GM18517 (cell line): Measurements from ENCODE around the gene ARHGEF6.

ENCODE experiments used
- ATAC-seq: cut with Tn5 transposase; IDR thresholded peaks from one replicate; pipeline ENCODE4 v1.9.1; 2021; ENCODE audit warnings: mild to moderate bottlenecking, moderate library complexity; ENCODE audit not compliant: unreplicated experiment

ARHGEF6 gene

GRCh38 chrX:136652822-136653723 lies 127.7 kb downstream of the ARHGEF6 start:
- ATAC-seq: no peak

GRCh38 chrX:136650811-136651210 lies 129.9 kb downstream of the ARHGEF6 start:
- ATAC-seq: no peak

DNA sequence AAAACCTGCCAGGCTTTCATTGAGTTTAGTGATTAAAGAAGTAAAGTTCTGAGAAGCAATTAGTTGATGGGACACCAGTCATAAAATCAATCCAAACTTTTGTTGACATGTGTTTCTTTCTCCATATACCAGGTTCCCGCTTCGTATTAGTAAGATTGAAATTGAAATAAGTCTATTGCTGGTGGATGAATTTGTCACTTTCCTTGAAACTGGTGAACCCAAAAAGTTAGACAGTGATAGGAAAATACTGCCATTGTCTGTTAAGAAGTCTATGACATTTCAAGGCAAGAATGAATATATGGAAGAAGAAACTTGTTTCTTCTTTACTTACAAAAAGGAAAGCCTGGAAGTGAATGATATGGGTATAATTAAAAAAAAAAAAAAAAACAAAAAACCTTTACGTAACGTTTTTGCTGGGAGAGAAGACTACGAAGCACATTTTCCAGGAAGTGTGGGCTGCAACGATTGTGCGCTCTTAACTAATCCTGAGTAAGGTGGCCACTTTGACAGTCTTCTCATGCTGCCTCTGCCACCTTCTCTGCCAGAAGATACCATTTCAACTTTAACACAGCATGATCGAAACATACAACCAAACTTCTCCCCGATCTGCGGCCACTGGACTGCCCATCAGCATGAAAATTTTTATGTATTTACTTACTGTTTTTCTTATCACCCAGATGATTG lies 132.9 kb downstream of the ARHGEF6 start, which contains the start of gene CD40LG:
CD40LG (plus strand) TSS at position 482 of the 684 bp plus-strand sequence; CDS start at position 573, 91 bp downstream.
- no peak for ATAC-seq

GRCh38 chrX:136646602-136647239 lies 134.0 kb downstream of the ARHGEF6 start:
- ATAC-seq: no peak

DNA sequence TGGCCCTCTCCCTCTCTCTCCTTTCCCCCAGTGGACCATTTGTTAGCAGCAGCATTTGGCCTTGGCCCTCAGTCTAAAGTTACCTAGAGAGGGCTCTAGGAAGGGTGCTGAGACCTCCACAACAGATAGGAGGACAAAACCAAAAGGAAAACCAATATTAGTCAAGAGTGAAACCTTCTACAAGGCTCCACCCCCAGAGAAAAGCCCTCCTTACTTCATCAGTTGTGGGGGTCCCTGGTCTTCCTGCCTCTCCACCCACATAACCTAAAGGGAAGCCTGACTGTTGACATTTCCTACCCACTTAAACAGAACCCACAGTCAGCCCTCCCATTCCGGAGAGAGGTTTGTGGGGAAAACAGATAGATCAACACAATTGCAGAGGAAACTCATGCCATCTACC lies 137.5 kb downstream of the ARHGEF6 start:
- no peak for ATAC-seq

DNA sequence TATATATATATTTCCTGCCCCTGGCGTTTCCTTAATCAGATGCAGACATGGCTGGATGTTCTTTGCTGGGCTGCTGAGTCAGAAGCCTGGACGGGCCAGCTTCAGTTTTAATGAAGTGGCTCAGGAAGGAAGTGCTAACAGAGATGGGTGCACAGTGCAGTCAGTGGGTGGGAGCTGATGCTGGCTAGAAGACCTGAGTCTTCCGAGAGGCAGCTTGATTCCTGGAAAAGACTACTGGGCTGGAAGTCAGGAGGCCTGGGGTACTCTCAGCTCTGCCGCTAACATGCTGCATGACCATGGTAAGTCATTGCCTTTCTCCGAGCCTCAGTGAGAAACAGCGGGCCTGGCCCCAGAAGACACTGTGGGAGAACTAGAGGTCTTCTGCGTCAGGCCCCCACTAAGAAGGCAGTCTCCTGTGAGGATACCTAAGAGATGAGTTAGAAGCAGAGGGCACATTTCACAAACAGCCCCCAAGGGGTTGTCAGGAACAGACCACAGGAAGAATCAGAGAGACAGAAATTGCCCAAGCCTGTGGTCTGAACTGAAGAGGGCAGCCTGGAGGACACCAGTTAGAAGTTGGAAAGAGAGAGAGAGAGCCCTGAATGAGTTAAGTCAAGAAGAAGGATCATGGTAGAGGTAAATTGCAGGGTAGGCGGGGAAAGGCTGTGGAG lies 141.1 kb downstream of the ARHGEF6 start:
- no peak for ATAC-seq

GRCh38 chrX:136636121-136636520 lies 144.6 kb downstream of the ARHGEF6 start:
- ATAC-seq: no peak

GRCh38 chrX:136635235-136635634 lies 145.5 kb downstream of the ARHGEF6 start:
- ATAC-seq: peak; percentile 76

- no peak for ATAC-seq
These were observed 149.9 kb downstream of the ARHGEF6 start for GRCh38 chrX:136630881-136631280.

DNA sequence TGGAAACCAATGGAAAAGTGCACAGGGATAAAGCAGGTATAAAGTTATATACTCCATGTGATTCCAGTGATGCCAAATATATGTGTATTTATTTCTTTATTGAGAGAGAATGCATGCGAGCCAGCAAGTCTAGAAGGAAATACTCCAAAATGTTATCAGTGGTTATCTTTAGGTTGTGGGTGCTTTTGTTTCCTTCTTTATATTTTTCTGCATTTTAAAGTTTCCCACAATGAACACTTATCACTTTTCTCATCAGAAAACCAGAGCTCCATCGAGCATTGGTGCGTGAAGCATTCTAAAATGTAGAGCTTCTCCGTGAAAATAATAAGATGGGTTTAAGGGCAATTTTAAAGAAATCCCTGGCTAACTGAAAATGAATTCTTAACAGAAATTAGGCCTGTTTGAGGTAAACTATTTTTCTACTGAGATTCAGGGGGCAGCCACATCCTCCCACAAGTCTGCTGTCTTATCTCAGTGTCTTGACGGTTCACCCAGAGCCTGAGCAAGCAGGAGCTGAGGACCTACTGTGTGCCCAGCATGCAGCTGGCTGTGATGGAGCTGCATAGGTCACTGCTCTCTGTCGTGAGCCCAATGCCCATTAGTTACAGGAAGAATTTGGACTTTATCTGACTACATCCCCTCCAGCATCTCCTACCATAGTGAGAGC lies 151.5 kb downstream of the ARHGEF6 start:
- no peak for ATAC-seq

GRCh38 chrX:136627409-136627808 lies 153.3 kb downstream of the ARHGEF6 start:
- ATAC-seq: no peak

DNA sequence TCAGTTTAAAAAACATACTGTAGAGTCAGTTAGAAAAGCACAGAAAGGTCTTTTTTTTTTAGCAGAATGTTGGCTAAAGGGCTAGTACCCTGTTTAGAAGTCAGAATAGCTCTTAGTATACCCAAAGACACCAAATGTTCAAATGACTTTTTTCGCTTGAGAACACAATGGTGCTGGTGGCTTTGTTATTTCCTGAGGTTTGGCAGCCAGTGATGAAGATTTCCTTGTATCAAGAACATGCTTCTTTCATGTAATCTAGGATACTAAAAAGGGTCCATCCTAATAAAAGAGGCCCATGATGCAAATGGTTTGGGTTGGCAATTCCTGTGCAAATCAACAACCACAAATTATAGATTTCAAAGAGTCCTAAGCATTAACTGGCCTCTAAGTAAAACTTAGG lies 153.8 kb downstream of the ARHGEF6 start:
- ATAC-seq: no peak

GRCh38 chrX:136626237-136626636 lies 154.5 kb downstream of the ARHGEF6 start:
- no peak for ATAC-seq

DNA sequence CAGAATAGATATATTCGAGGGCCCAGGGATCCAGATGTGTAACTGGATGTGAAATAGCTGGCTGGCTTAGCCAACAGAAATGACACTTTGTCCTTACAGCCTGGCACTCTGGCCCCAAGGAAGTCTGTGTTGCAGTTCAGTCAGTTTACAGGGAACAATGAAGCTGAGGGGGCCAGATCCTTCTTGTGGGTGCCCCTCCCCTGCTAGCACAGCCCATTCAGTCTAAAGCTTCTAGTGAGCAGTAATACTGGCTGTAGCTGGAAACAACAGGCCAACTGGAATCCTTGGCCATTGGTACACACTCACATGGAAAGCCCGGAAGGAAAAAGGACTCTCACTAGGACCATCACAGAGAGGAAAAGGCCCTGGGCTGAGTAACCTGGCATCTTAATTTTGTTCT lies 155.5 kb downstream of the ARHGEF6 start:
- ATAC-seq: no peak

DNA sequence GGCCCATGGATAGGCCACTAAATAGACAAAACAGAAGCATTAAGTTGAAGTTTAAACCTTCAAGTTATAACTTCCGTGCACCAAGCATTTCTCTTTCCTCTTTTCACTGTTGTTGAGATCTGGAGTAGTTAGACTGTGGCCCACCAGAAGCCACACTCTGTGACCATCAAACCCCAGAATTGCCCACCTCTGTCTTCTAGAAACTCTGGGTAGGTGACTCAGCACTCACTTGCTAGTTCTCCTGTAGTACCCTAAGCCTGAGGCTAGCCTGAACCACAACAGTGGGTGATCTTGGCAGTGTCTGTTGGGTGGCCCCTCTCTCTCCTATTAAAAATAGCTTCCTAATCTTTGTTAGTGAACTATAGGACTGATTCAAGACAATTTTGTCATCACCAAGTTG lies 157.3 kb downstream of the ARHGEF6 start:
- no peak for ATAC-seq

DNA sequence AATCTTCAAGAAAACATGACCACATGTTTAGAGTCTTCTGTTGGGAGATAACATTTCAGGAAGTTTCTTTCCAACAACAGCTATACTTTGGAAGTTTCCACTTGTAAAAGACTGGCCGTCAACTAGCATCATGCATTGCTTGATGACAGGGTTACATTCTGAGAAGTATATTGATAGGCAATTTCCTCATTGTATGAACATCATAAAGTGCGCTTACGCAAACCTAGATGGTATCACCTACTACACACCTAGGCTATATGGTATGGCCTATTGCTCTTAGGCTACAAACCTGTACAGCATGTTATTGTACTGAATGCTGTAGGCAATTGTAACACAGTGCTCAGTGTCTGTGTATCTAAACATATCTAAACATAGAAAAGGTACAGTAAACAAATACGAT lies 158.2 kb downstream of the ARHGEF6 start:
- ATAC-seq: no peak

GRCh38 chrX:136620780-136621179 lies 160.0 kb downstream of the ARHGEF6 start:
- ATAC-seq: no peak

DNA sequence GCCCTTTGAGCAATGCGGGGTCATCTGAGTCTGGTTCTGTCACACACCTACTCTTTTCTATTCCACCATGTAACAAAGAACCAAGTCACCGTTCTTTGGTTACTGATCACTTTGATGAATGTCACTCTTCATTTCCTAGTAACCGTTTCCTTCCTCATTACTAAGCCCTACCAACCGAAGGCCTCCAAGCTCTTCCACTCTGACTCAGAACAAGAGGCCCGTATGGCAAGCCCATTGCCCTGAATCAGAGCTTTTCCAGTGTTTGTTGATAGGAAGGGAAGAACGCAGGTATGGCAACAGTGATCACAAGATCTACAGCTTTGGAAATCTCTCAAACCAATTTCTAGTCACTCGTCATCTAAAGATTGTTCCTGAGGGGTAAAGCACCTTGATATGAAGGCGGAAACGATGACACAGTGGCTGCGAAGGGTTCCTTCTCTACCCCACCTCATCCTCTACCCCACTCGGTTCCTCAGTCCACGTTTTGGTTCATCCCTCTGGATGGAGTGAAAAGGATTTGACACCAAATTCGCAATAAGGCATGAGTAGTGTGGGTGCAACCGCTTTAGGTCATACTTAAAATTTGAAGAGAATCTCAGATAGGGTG lies 160.7 kb downstream of the ARHGEF6 start:
- ATAC-seq: no peak

- ATAC-seq: peak; percentile 95
These were observed 163.6 kb downstream of the ARHGEF6 start for GRCh38 chrX:136616987-136617685.
